ENCODE data around the gene ARSA.

ARSA gene

GRCh38 chr22:50599816-50600455, 28.0 kb downstream of the ARSA start (continued):
- peak; percentile 96 for TF ChIP-seq PBX3 (CRISPR knock-in tag; IDR thresholded peaks at IDR 0.05)
- no peak for TF ChIP-seq OVOL3 (tag by site-specific recombination; IDR thresholded peaks at IDR 0.05)
- TF ChIP-seq FEZF1 (tag by site-specific recombination; IDR thresholded peaks at IDR 0.05), result no peak
- TF ChIP-seq ZNF639 (tag by site-specific recombination; IDR thresholded peaks at IDR 0.05), result no peak
- TF ChIP-seq, protein P1, sequence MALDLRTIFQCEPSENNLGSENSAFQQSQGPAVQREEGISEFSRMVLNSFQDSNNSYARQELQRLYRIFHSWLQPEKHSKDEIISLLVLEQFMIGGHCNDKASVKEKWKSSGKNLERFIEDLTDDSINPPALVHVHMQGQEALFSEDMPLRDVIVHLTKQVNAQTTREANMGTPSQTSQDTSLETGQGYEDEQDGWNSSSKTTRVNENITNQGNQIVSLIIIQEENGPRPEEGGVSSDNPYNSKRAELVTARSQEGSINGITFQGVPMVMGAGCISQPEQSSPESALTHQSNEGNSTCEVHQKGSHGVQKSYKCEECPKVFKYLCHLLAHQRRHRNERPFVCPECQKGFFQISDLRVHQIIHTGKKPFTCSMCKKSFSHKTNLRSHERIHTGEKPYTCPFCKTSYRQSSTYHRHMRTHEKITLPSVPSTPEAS (tag by site-specific recombination; IDR thresholded peaks at IDR 0.05), result no peak
- no peak for TF ChIP-seq MZF1 (tag by site-specific recombination; IDR thresholded peaks at IDR 0.05; ENCODE audit: borderline replicate concordance)
- no peak for TF ChIP-seq ZNF223 (tag by site-specific recombination; IDR thresholded peaks at IDR 0.05)
- TF ChIP-seq ZNF132 (tag by site-specific recombination; IDR thresholded peaks at IDR 0.05; ENCODE audit: borderline replicate concordance), result no peak
- TF ChIP-seq HOXC10 (CRISPR knock-in tag; IDR thresholded peaks at IDR 0.05), result peak; percentile 90; the same call in 1 of the 2 replicates
- no peak for TF ChIP-seq RBAK (tag by site-specific recombination; IDR thresholded peaks at IDR 0.05)
- TF ChIP-seq ZNF664 (tag by site-specific recombination; IDR thresholded peaks at IDR 0.05), result no peak
- TF ChIP-seq ZNF266 (tag by site-specific recombination; IDR thresholded peaks at IDR 0.05; ENCODE audit: low read depth), result no peak
- TF ChIP-seq ZNF37A (tag by site-specific recombination; IDR thresholded peaks at IDR 0.05), result no peak
- TF ChIP-seq, protein P2, sequence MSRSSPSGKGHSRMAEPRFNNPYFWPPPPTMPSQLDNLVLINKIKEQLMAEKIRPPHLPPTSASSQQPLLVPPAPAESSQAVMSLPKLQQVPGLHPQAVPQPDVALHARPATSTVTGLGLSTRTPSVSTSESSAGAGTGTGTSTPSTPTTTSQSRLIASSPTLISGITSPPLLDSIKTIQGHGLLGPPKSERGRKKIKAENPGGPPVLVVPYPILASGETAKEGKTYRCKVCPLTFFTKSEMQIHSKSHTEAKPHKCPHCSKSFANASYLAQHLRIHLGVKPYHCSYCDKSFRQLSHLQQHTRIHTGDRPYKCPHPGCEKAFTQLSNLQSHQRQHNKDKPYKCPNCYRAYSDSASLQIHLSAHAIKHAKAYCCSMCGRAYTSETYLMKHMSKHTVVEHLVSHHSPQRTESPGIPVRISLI (tag by site-specific recombination; IDR thresholded peaks at IDR 0.05), result no peak
- no peak for TF ChIP-seq ZNF175 (tag by site-specific recombination; IDR thresholded peaks at IDR 0.05)
- TF ChIP-seq, protein P3, sequence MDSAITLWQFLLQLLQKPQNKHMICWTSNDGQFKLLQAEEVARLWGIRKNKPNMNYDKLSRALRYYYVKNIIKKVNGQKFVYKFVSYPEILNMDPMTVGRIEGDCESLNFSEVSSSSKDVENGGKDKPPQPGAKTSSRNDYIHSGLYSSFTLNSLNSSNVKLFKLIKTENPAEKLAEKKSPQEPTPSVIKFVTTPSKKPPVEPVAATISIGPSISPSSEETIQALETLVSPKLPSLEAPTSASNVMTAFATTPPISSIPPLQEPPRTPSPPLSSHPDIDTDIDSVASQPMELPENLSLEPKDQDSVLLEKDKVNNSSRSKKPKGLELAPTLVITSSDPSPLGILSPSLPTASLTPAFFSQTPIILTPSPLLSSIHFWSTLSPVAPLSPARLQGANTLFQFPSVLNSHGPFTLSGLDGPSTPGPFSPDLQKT (IDR thresholded peaks at IDR 0.05; ENCODE audit: borderline replicate concordance, low read depth, low read length), result no peak
- TF ChIP-seq ZNF843 (tag by site-specific recombination; IDR thresholded peaks at IDR 0.05), result no peak
- TF ChIP-seq, protein P4, sequence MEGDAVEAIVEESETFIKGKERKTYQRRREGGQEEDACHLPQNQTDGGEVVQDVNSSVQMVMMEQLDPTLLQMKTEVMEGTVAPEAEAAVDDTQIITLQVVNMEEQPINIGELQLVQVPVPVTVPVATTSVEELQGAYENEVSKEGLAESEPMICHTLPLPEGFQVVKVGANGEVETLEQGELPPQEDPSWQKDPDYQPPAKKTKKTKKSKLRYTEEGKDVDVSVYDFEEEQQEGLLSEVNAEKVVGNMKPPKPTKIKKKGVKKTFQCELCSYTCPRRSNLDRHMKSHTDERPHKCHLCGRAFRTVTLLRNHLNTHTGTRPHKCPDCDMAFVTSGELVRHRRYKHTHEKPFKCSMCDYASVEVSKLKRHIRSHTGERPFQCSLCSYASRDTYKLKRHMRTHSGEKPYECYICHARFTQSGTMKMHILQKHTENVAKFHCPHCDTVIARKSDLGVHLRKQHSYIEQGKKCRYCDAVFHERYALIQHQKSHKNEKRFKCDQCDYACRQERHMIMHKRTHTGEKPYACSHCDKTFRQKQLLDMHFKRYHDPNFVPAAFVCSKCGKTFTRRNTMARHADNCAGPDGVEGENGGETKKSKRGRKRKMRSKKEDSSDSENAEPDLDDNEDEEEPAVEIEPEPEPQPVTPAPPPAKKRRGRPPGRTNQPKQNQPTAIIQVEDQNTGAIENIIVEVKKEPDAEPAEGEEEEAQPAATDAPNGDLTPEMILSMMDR (tag by site-specific recombination; IDR thresholded peaks at IDR 0.05), result no peak
- TF ChIP-seq EGR2 (tag by site-specific recombination; IDR thresholded peaks at IDR 0.05; ENCODE audit: low read depth), result no peak
- TF ChIP-seq TRIM28 (IDR thresholded peaks at IDR 0.05; ENCODE audit: borderline replicate concordance, low read length), result no peak
- TF ChIP-seq ZNF549 (tag by site-specific recombination; IDR thresholded peaks at IDR 0.05), result no peak
- TF ChIP-seq ZNF433 (tag by site-specific recombination; IDR thresholded peaks at IDR 0.05; ENCODE audit: low read depth), result no peak
- TF ChIP-seq SCRT2 (tag by site-specific recombination; IDR thresholded peaks at IDR 0.05), result no peak
- TF ChIP-seq ZNF24 (tag by site-specific recombination; IDR thresholded peaks at IDR 0.05), result no peak
- TF ChIP-seq ZFHX2 (tag by site-specific recombination; conservative IDR thresholded peaks at IDR 0.05), result 0 out of 2 replicates have a peak, but pooled peaks have one; percentile 24
- no peak for TF ChIP-seq ZNF146 (tag by site-specific recombination; IDR thresholded peaks at IDR 0.05)
- TF ChIP-seq ZNF501 (tag by site-specific recombination; IDR thresholded peaks at IDR 0.05), result no peak
- TF ChIP-seq ZNF169 (tag by site-specific recombination; IDR thresholded peaks at IDR 0.05), result no peak
- TF ChIP-seq ZNF610 (tag by site-specific recombination; IDR thresholded peaks at IDR 0.05; ENCODE audit: borderline replicate concordance), result no peak
- no peak for TF ChIP-seq ZNF585B (tag by site-specific recombination; IDR thresholded peaks at IDR 0.05)
- no peak for TF ChIP-seq GLI4 (tag by site-specific recombination; IDR thresholded peaks at IDR 0.05)
- no peak for TF ChIP-seq ZBTB1 (tag by site-specific recombination; IDR thresholded peaks at IDR 0.05)
- TF ChIP-seq GFI1B (tag by site-specific recombination; IDR thresholded peaks at IDR 0.05), result no peak
- TF ChIP-seq KLF7 (tag by site-specific recombination; IDR thresholded peaks at IDR 0.05; ENCODE audit: borderline replicate concordance), result no peak
- no peak for TF ChIP-seq ZNF121 (tag by site-specific recombination; IDR thresholded peaks at IDR 0.05)
- TF ChIP-seq ZNF140 (tag by site-specific recombination; IDR thresholded peaks at IDR 0.05), result no peak
